ENCODE data around the gene CACFD1.

CACFD1 gene

DNA sequence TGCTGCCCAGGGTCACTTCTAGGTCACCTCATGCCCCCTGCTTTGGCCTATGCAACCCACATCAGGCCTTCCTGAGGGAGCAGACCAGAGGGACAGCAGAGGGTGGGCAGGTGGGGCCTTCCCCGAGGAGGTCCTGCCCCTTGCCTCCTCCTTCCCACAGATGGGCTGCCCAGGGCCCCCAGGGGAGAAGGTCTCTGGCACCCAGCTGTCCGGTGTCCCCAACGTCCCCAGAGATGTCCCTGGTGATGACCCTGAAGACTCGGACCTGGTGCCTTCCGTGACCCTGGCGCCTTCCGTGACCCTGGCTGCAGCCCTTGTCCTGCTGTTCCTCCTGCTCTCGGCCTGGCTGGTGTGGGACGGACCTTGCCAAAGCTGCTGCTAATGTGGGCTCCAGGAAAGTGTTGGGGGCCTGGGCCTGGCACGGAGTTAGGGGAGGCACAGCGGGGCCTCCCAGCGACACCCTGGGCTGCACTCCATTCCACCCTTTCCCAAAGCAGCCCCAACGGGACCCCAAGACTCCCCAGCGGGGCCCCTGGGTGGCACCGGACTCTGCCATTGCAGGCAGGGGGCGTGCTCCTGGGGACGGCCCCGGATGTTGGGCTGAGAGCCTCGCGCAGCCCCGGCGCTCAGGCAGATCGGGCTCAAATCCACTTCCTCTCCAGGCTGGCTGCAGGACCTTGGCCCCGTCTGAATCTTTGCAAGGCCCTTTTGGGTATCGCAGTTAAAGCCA lies 25.9 kb downstream of the CACFD1 start:
- no peaks in the 10 kb centered on the region for H3K4me1 ChIP-seq (ENCODE audit: control insufficient read depth in 1 of 2, insufficient read depth in 1 of 2, low read depth in 1 of 2, low read length in 1 of 2)
- no peaks in the 10 kb centered on the region for H3K36me3 ChIP-seq
- H3K27me3 ChIP-seq: peaks cover 28% of the 10 kb centered on the region
- no peaks in the 10 kb centered on the region for H3K9me3 ChIP-seq
- H3K4me3 ChIP-seq (ENCODE audit: low read depth in 1 of 2, low read length in 1 of 2): no peak overlapping the region
- TF ChIP-seq, protein P1, sequence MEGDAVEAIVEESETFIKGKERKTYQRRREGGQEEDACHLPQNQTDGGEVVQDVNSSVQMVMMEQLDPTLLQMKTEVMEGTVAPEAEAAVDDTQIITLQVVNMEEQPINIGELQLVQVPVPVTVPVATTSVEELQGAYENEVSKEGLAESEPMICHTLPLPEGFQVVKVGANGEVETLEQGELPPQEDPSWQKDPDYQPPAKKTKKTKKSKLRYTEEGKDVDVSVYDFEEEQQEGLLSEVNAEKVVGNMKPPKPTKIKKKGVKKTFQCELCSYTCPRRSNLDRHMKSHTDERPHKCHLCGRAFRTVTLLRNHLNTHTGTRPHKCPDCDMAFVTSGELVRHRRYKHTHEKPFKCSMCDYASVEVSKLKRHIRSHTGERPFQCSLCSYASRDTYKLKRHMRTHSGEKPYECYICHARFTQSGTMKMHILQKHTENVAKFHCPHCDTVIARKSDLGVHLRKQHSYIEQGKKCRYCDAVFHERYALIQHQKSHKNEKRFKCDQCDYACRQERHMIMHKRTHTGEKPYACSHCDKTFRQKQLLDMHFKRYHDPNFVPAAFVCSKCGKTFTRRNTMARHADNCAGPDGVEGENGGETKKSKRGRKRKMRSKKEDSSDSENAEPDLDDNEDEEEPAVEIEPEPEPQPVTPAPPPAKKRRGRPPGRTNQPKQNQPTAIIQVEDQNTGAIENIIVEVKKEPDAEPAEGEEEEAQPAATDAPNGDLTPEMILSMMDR (IDR thresholded peaks at IDR 0.05): no peak
- H3K27ac ChIP-seq: no peak overlapping the region

DNA sequence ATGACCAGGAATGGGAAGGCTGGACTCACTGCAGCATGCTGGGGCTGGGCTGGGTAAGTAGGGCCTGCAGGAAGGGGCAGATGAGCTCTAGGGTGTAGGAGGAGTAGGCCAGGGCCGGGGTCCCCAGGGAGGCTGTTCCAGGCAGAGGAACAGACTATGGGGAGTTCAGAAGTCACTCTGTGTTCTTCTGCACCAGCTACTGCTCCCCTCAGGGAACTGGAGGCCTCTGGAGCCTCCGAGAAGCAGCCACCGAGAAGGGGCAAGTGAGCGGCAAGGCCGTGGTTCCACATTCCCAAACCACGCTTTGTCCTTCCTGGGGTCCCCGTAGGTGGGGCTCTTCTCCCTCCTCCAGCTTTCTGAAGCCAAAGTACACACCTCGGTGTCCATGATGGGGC lies 27.6 kb downstream of the CACFD1 start:
- peaks cover 14% of the 10 kb centered on the region for H3K27me3 ChIP-seq

DNA sequence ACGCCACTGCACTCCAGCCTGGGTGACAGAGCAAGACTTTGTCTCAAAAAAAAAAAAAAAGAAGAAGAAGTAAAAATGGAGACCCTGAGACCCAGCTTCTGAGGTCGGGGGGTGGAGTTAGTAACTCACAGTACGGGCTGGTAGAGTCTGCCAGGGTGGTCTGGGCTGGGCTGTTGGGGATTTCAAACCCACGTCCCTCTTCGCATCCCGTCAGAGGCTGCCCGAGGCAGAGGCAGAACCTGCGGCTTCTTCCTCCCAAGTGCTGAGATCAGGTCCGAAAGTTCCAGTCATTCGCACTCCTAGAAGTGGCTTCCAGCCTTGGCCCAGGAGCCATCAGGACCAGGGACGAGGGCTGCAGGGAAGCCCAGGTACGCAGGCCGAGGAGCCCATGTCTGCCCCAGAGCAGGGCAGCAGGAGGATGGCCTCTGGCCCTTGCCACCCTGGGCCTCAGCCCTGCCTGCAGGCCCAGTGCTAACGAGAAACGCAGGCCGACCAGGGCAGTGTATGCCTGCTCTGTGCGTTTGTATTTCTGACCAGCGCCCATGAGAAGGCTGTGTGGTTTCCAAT lies 29.0 kb downstream of the CACFD1 start:
- Histone ChIP-seq H3K9me3 (no peaks in the 10 kb centered on the region), H3K27me3 (peaks cover 5% of the 10 kb centered on the region), H3K36me3 (no peaks in the 10 kb centered on the region), H3K4me1 (ENCODE audit: control insufficient read depth in 1 of 2, insufficient read depth in 1 of 2, low read depth in 1 of 2, low read length in 1 of 2) (no peaks in the 10 kb centered on the region), H3K27ac (no peak overlapping the region), H3K4me3 (ENCODE audit: low read depth in 1 of 2, low read length in 1 of 2) (no peak overlapping the region)
- TF ChIP-seq, protein P1 (IDR thresholded peaks at IDR 0.05): no peak

More for the DNA sequence above, 27.6 kb downstream of the CACFD1 start:
- Histone ChIP-seq H3K27ac (no peak overlapping the region), H3K36me3 (no peaks in the 10 kb centered on the region), H3K4me3 (ENCODE audit: low read depth in 1 of 2, low read length in 1 of 2) (no peak overlapping the region), H3K4me1 (ENCODE audit: control insufficient read depth in 1 of 2, insufficient read depth in 1 of 2, low read depth in 1 of 2, low read length in 1 of 2) (no peaks in the 10 kb centered on the region), H3K9me3 (no peaks in the 10 kb centered on the region)
- TF ChIP-seq, protein P1 (IDR thresholded peaks at IDR 0.05): no peak

DNA sequence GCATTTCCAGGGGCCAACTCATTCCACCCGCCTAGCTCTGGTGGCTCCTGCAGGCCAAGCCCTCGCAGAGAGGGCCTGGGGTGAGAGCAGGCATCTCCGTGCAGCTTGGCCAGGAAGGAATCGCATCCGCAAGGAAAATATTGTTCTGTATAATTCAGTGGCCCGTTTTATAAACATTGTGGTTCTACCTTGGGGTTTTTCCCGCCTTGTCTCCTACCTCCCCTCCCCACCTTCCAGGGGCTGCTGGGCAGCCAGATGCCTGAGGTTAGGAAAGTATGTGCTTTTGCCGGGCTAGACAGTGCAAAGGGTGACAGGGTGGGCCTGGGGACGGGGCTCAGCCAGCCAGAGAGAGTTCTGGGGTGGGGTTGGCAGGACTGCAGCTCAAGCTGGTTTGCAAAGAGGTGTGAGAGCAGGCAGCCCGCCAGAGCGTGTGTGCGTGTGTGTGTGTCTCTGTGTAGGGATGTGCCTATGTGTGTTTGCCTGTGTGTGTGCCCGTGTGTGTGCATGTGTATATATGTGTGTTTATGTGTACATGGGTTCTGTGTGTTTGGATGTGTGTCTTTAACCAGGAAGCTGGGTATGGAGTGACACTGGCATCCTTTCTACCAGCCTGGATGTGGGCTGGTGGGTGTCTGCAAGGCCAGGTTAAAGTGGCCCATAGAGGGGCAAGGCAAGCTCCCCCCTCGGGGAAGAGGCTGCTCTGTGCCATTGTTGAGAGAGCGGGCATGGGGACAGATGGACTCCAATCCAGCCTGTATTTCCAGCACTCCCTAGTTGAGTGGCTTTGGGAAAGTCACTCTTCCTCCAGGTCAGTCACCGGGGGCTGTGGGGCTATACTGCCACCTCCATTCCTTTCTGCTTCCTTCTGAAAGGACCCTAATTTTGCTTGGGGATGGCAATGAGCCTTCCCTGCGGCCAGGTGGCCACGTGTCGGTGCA lies 29.7 kb downstream of the CACFD1 start:
- no peak overlapping the region for H3K27ac ChIP-seq
- H3K27me3 ChIP-seq: peaks cover 3% of the 10 kb centered on the region
- H3K36me3 ChIP-seq: no peaks in the 10 kb centered on the region
- no peak overlapping the region for H3K4me3 ChIP-seq (ENCODE audit: low read depth in 1 of 2, low read length in 1 of 2)
- no peaks in the 10 kb centered on the region for H3K9me3 ChIP-seq
- H3K4me1 ChIP-seq (ENCODE audit: control insufficient read depth in 1 of 2, insufficient read depth in 1 of 2, low read depth in 1 of 2, low read length in 1 of 2): no peaks in the 10 kb centered on the region
- TF ChIP-seq, protein P1 (IDR thresholded peaks at IDR 0.05): no peak

DNA sequence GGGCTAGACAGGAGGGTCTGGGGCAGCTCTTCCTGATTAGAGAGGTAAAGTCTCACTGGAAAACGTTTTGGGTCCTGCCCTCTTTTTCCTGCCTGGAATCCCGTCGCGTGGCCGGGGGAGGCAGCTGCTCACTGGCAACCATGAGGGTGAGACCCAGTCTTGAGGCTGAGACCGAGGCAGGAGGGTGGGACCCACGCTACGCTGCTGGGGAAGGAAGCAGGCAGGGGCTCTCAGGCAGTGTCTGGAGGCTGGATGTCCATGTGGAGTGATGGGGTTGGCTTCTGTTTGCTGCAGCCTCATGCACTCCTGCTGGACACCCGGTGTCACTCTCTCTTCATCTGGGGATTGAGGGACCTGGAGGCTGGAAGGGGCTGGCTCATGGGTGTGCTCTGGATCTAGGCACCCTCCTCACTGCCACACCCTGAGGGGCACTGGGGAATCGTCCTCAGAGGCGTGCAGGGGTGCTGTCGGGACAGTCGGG lies 30.5 kb downstream of the CACFD1 start:
- Histone ChIP-seq H3K4me1 (ENCODE audit: control insufficient read depth in 1 of 2, insufficient read depth in 1 of 2, low read depth in 1 of 2, low read length in 1 of 2) (no peaks in the 10 kb centered on the region), H3K4me3 (ENCODE audit: low read depth in 1 of 2, low read length in 1 of 2) (no peak overlapping the region), H3K36me3 (no peaks in the 10 kb centered on the region), H3K27me3 (no peaks in the 10 kb centered on the region), H3K9me3 (no peaks in the 10 kb centered on the region), H3K27ac (no peak overlapping the region)
- TF ChIP-seq, protein P1 (IDR thresholded peaks at IDR 0.05): no peak

Measured in neutrophil (primary cell).